ENCODE results near the gene TBP. TPM values are rescaled to one million over a fixed set of nuclear protein-coding genes. Genes with fewer than 3 reads are reported as not detected.

The TBP gene
- total and polyA plus RNA-seq, 2 of the 13 experiments (the other 11 are each of a cell fraction or from before 2014, with no cell fraction given) = 21.7 to 28.1 TPM

DNA sequence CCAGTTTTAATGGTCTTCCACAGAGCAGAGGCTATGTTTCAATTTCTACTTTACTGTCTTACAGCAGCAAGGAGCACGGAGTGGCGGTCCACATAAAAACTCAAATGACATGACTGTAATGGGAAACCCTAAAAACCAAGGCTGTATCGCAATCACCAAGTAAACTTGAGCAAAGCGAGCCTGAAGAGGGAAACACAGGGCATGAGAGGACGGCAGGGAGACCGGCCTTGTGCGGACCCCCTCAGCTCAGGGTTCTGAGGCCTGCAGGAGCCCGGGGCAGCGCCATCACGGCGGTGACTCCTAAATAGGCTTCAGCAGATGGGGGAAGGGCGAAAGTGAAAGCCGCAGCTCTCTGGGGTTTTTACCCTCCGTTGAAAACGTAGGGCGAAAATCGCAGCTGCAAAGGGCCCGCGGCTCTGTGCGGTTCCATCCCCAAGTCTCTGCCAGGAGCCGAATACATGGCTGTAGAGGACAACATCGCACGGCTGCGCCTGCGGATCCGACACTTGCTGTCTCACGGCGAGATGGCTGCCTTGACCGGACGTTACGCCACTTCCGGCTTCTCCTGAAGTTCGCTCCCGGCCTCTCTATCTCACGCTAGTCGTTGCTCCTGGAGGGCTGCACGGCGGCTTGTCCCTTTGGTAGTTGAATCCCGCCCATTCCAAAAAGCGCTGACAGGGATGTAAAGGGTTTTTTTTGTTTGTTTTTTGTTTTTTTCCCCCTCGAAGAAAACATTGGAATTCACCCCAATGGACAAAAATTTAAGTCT lies 1.2 kb upstream of the TBP start, which contains the start of gene PSMB1 (continued):
- TF ChIP-seq MLXIP (CRISPR knock-in tag; IDR thresholded peaks at IDR 0.05; ENCODE audit: borderline replicate concordance) = no peak
- TF ChIP-seq ZNF44 (CRISPR knock-in tag; IDR thresholded peaks at IDR 0.05) = no peak
- TF ChIP-seq, protein P1, sequence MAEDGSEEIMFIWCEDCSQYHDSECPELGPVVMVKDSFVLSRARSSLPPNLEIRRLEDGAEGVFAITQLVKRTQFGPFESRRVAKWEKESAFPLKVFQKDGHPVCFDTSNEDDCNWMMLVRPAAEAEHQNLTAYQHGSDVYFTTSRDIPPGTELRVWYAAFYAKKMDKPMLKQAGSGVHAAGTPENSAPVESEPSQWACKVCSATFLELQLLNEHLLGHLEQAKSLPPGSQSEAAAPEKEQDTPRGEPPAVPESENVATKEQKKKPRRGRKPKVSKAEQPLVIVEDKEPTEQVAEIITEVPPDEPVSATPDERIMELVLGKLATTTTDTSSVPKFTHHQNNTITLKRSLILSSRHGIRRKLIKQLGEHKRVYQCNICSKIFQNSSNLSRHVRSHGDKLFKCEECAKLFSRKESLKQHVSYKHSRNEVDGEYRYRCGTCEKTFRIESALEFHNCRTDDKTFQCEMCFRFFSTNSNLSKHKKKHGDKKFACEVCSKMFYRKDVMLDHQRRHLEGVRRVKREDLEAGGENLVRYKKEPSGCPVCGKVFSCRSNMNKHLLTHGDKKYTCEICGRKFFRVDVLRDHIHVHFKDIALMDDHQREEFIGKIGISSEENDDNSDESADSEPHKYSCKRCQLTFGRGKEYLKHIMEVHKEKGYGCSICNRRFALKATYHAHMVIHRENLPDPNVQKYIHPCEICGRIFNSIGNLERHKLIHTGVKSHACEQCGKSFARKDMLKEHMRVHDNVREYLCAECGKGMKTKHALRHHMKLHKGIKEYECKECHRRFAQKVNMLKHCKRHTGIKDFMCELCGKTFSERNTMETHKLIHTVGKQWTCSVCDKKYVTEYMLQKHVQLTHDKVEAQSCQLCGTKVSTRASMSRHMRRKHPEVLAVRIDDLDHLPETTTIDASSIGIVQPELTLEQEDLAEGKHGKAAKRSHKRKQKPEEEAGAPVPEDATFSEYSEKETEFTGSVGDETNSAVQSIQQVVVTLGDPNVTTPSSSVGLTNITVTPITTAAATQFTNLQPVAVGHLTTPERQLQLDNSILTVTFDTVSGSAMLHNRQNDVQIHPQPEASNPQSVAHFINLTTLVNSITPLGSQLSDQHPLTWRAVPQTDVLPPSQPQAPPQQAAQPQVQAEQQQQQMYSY (CRISPR knock-in tag; IDR thresholded peaks at IDR 0.05) = 0 out of 2 replicates have a peak, but pooled peaks have one; percentile 40
- peak; percentile 52; the same call in 1 of the 2 replicates for TF ChIP-seq ZFP90 (CRISPR knock-in tag; IDR thresholded peaks at IDR 0.05; ENCODE audit: borderline replicate concordance)
- peak; percentile 51; the same call in 1 of the 2 replicates for TF ChIP-seq ARHGAP35 (CRISPR knock-in tag; IDR thresholded peaks at IDR 0.05; ENCODE audit: borderline replicate concordance)
- TF ChIP-seq ZNF331 (CRISPR knock-in tag; IDR thresholded peaks at IDR 0.05) = 0 out of 2 replicates have a peak, but pooled peaks have one; percentile 17
- TF ChIP-seq HNF4A (CRISPR knock-in tag; IDR thresholded peaks at IDR 0.05) = peak; percentile 31
- peak; percentile 57; the same call in 1 of the 2 replicates for TF ChIP-seq ZFP36L1 (CRISPR knock-in tag; IDR thresholded peaks at IDR 0.05)
- TF ChIP-seq, protein P2, sequence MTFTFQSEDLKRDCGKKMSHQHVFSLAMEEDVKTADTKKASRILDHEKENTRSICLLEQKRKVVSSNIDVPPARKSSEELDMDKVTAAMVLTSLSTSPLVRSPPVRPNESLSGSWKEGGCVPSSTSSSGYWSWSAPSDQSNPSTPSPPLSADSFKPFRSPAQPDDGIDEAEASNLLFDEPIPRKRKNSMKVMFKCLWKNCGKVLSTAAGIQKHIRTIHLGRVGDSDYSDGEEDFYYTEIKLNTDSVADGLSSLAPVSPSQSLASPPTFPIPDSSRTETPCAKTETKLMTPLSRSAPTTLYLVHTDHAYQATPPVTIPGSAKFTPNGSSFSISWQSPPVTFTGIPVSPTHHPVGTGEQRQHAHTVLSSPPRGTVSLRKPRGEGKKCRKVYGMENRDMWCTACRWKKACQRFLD (CRISPR knock-in tag; IDR thresholded peaks at IDR 0.05; ENCODE audit: borderline replicate concordance) = 0 out of 2 replicates have a peak, but pooled peaks have one; percentile 64
- TF ChIP-seq SMC3 (IDR thresholded peaks at IDR 0.05; ENCODE audit: low read length) = no peak
- TF ChIP-seq ZNF720 (CRISPR knock-in tag; IDR thresholded peaks at IDR 0.05) = no peak
- no peak for TF ChIP-seq IKZF1 (IDR thresholded peaks at IDR 0.05)
- TF ChIP-seq ZNF713 (CRISPR knock-in tag; IDR thresholded peaks at IDR 0.05) = no peak
- TF ChIP-seq GATAD1 (CRISPR knock-in tag; IDR thresholded peaks at IDR 0.05) = peak; percentile 97
- TF ChIP-seq ZNF205 (CRISPR knock-in tag; IDR thresholded peaks at IDR 0.05) = peak; percentile 95
- TF ChIP-seq MNT (IDR thresholded peaks at IDR 0.05) = peak; percentile 22; the same call in 1 of the 2 replicates
- TF ChIP-seq SNAPC5 (CRISPR knock-in tag; IDR thresholded peaks at IDR 0.05; ENCODE audit: borderline replicate concordance) = 0 out of 2 replicates have a peak, but pooled peaks have one; percentile 54
- no peak for TF ChIP-seq HOXA7 (CRISPR knock-in tag; IDR thresholded peaks at IDR 0.05)
- TF ChIP-seq MEIS2 (CRISPR knock-in tag; IDR thresholded peaks at IDR 0.05) = peak; percentile 38; the same call in 1 of the 2 replicates
- peak; percentile 18; the same call in 1 of the 2 replicates for TF ChIP-seq ZSCAN20 (CRISPR knock-in tag; IDR thresholded peaks at IDR 0.05; ENCODE audit: borderline replicate concordance)

Data from HepG2 (cell line).